ENCODE data around the gene RRAD. TPM values are rescaled to one million over a fixed set of nuclear protein-coding genes. Genes with fewer than 3 reads are reported as not detected.

Gene RRAD
- total RNA-seq, 8 experiments from 2014 or later: 0.60 to 33.2 (median 2.1) TPM

- in situ Hi-C loops (cut with MboI; ENCODE audit: low pct_unique_long_range_greater_than_20kb in 2 of 9, low sequenced_read_pairs in 9 of 9, unreplicated experiment in 9 of 9): no loop called here
- Histone ChIP-seq H3K27ac (no peak overlapping the region), H3K4me3 (no peak overlapping the region), H3K4me1 (replicated peaks in 1 of 2) (no peaks in the 10 kb centered on the region)
- 67 to 93% (median 89%) methylated on average over 1 to 5 of the region's 6 CpGs for WGBS, 10 experiments
- no peak for ATAC-seq (replicated peaks in 6 of 8)
These were observed 36.4 kb downstream of the RRAD start for GRCh38 chr16:66888647-66889615.

GRCh38 chr16:66886914-66887313 lies 38.4 kb downstream of the RRAD start:
- WGBS, 10 experiments: 85 to 100% (median 100%) methylated on average over 1 to 3 of the region's 3 CpGs; no CpG with 5 or more reads in 3 of the 10 experiments
- H3K4me1 ChIP-seq (replicated peaks in 1 of 2): no peaks in the 10 kb centered on the region
- in situ Hi-C loops (cut with MboI; ENCODE audit: low pct_unique_long_range_greater_than_20kb in 2 of 9, low sequenced_read_pairs in 9 of 9, unreplicated experiment in 9 of 9): no loop called here
- H3K27ac ChIP-seq: no peak overlapping the region
- ATAC-seq (replicated peaks in 6 of 8): no peak
- no peak overlapping the region for H3K4me3 ChIP-seq

GRCh38 chr16:66886321-66886720 lies 39.0 kb downstream of the RRAD start:
- peak in 2 of 8 experiments; percentile 42 to 57 for ATAC-seq (replicated peaks in 6 of 8)
- in situ Hi-C loops (cut with MboI; ENCODE audit: low pct_unique_long_range_greater_than_20kb in 2 of 9, low sequenced_read_pairs in 9 of 9, unreplicated experiment in 9 of 9): no loop called here
- WGBS, 10 experiments: 17 to 100% (median 62%) methylated on average over 1 to 2 of the region's 2 CpGs; no CpG with 5 or more reads in 3 of the 10 experiments
- Histone ChIP-seq H3K4me1 (replicated peaks in 1 of 2) (no peaks in the 10 kb centered on the region), H3K4me3 (no peak overlapping the region), H3K27ac (no peak overlapping the region)

- ATAC-seq (replicated peaks in 6 of 8): no peak
- Histone ChIP-seq H3K27ac (no peak overlapping the region), H3K4me3 (no peak overlapping the region), H3K4me1 (replicated peaks in 1 of 2) (no peaks in the 10 kb centered on the region)
- WGBS, 10 experiments: 81 to 100% (median 91%) methylated on average over 1 to 10 of the region's 12 CpGs; no CpG with 5 or more reads in 3 of the 10 experiments
- in situ Hi-C loops (cut with MboI; ENCODE audit: low pct_unique_long_range_greater_than_20kb in 2 of 9, low sequenced_read_pairs in 9 of 9, unreplicated experiment in 9 of 9): no loop called here
These were observed 39.8 kb downstream of the RRAD start for GRCh38 chr16:66885491-66885890.

GRCh38 chr16:66882702-66883101 lies 42.6 kb downstream of the RRAD start:
- no peak overlapping the region for H3K27ac ChIP-seq
- peaks cover 0 to 4% of the 10 kb centered on the region in 2 donors for H3K4me1 ChIP-seq (replicated peaks in 1 of 2)
- ATAC-seq (replicated peaks in 6 of 8): no peak
- in situ Hi-C loops (cut with MboI; ENCODE audit: low pct_unique_long_range_greater_than_20kb in 2 of 9, low sequenced_read_pairs in 9 of 9, unreplicated experiment in 9 of 9): no loop called here
- H3K4me3 ChIP-seq: no peak overlapping the region
- WGBS, 10 experiments: 90 to 100% (median 100%) methylated on average over 1 to 2 of the region's 3 CpGs; no CpG with 5 or more reads in 1 of the 10 experiments

- WGBS, 10 experiments: 79 to 100% (median 90%) methylated on average over 1 to 8 of the region's 8 CpGs; no CpG with 5 or more reads in 1 of the 10 experiments
- Histone ChIP-seq H3K4me1 (replicated peaks in 1 of 2) (peaks cover 0 to 4% of the 10 kb centered on the region in 2 donors), H3K27ac (no peak overlapping the region), H3K4me3 (no peak overlapping the region)
- in situ Hi-C loops (cut with MboI; ENCODE audit: low pct_unique_long_range_greater_than_20kb in 2 of 9, low sequenced_read_pairs in 9 of 9, unreplicated experiment in 9 of 9): no loop called here
- no peak for ATAC-seq (replicated peaks in 6 of 8)
These were observed 43.3 kb downstream of the RRAD start for GRCh38 chr16:66881964-66882508.

GRCh38 chr16:66881560-66881959 lies 43.8 kb downstream of the RRAD start:
- H3K4me1 ChIP-seq (replicated peaks in 1 of 2): peaks cover 0 to 4% of the 10 kb centered on the region in 2 donors
- no peak overlapping the region for H3K27ac ChIP-seq
- 17 to 100% (median 83%) methylated on average over 1 to 2 of the region's 2 CpGs; no CpG with 5 or more reads in 3 of the 10 experiments for whole genome bisulfite sequencing, 10 experiments
- peak overlapping the region in 4 of 5 donors; percentile 51 to 68 (median 60) for H3K4me3 ChIP-seq
- no peak for ATAC-seq (replicated peaks in 6 of 8)
- in situ Hi-C loops (cut with MboI; ENCODE audit: low pct_unique_long_range_greater_than_20kb in 2 of 9, low sequenced_read_pairs in 9 of 9, unreplicated experiment in 9 of 9): no loop called here

GRCh38 chr16:66881014-66881417 lies 44.3 kb downstream of the RRAD start:
- H3K4me1 ChIP-seq (replicated peaks in 1 of 2): peaks cover 0 to 4% of the 10 kb centered on the region in 2 donors
- H3K27ac ChIP-seq: no peak overlapping the region
- ATAC-seq (replicated peaks in 6 of 8): peak in 3 of 8 experiments; percentile 3 to 10 (median 5)
- peak overlapping the region; percentile 51 to 68 (median 56) for H3K4me3 ChIP-seq
- in situ Hi-C loops (cut with MboI; ENCODE audit: low pct_unique_long_range_greater_than_20kb in 2 of 9, low sequenced_read_pairs in 9 of 9, unreplicated experiment in 9 of 9): no loop called here
- 0 to 7% (median 3%) methylated on average over 1 to 9 of the region's 23 CpGs; no CpG with 5 or more reads in 5 of the 10 experiments for WGBS, 10 experiments

- Histone ChIP-seq H3K4me1 (replicated peaks in 1 of 2) (peaks cover 0 to 4% of the 10 kb centered on the region in 2 donors), H3K27ac (peak within 1 kb of the TSS in 1 of 2 donors; percentile 15), H3K4me3 (peak within 1 kb of the TSS; percentile 51 to 68 (median 56))
- peak; percentile 97 to 99 (median 98) for ATAC-seq (replicated peaks in 6 of 8)
- 0 to 2% (median 0%) methylated on average over 3 to 23 of the region's 58 CpGs; no CpG with 5 or more reads in 7 of the 10 experiments for WGBS, 10 experiments
- in situ Hi-C loops (cut with MboI; ENCODE audit: low pct_unique_long_range_greater_than_20kb in 2 of 9, low sequenced_read_pairs in 9 of 9, unreplicated experiment in 9 of 9): no loop called here
These were observed 44.9 kb downstream of the RRAD start, which contains the start of gene PDP2 for GRCh38 chr16:66880288-66881013. Gene PDP2 (plus strand): TSS chr16:66880515. CDS start chr16:66884285, 3,770 bp downstream.

GRCh38 chr16:66878067-66878466 lies 47.3 kb downstream of the RRAD start:
- in situ Hi-C loops (cut with MboI; ENCODE audit: low pct_unique_long_range_greater_than_20kb in 2 of 9, low sequenced_read_pairs in 9 of 9, unreplicated experiment in 9 of 9): no loop called here
- WGBS, 10 experiments: 46 to 100% (median 74%) methylated on average over 1 to 4 of the region's 5 CpGs; no CpG with 5 or more reads in 2 of the 10 experiments
- H3K4me1 ChIP-seq (replicated peaks in 1 of 2): peaks cover 0 to 6% of the 10 kb centered on the region in 2 donors
- H3K27ac ChIP-seq: no peak overlapping the region
- H3K4me3 ChIP-seq: no peak overlapping the region
- ATAC-seq (replicated peaks in 6 of 8): no peak

- in situ Hi-C loops (cut with MboI; ENCODE audit: low pct_unique_long_range_greater_than_20kb in 2 of 9, low sequenced_read_pairs in 9 of 9, unreplicated experiment in 9 of 9): loop anchor here in 5 of 9 experiments (25.0 kb wide), 2 partner anchors 262 to 462 kb away; partner anchors contain the start of gene CMTM3 (in 1 of the 5)
- ATAC-seq (replicated peaks in 6 of 8): no peak
- Histone ChIP-seq H3K27ac (no peak overlapping the region), H3K4me1 (replicated peaks in 1 of 2) (peaks cover 0 to 4% of the 10 kb centered on the region in 2 donors), H3K4me3 (no peak overlapping the region)
- 20 to 100% (median 85%) methylated on average over 1 of the region's 1 CpG; no CpG with 5 or more reads in 4 of the 10 experiments for WGBS, 10 experiments
These were observed 51.1 kb downstream of the RRAD start for GRCh38 chr16:66874079-66874775.

GRCh38 chr16:66873685-66874055 lies 51.7 kb downstream of the RRAD start:
- Histone ChIP-seq H3K4me3 (no peak overlapping the region), H3K27ac (no peak overlapping the region), H3K4me1 (replicated peaks in 1 of 2) (peaks cover 0 to 4% of the 10 kb centered on the region in 2 donors)
- in situ Hi-C loops (cut with MboI; ENCODE audit: low pct_unique_long_range_greater_than_20kb in 2 of 9, low sequenced_read_pairs in 9 of 9, unreplicated experiment in 9 of 9): loop anchor here in 5 of 9 experiments (25.0 kb wide), 2 partner anchors 261 to 461 kb away; partner anchors contain the start of gene CMTM3 (in 1 of the 5)
- ATAC-seq (replicated peaks in 6 of 8): no peak
